Subcutaneous preadipocyte (primary cell): ENCODE data around the gene PTGER2. TPM values are rescaled to one million over a fixed set of nuclear protein-coding genes. Genes with fewer than 3 reads are reported as not detected.

Experiments
- total RNA-seq: library from RNA; depleted of rRNA; stranded (reverse); fragments of >200 nt; gene quantifications from 2 replicates; pipeline ENCODE4 v1.2.3, GENCODE V29; 2012

Gene PTGER2
- 22.1 and 23.5 TPM in 2 replicates for total RNA-seq

DNA sequence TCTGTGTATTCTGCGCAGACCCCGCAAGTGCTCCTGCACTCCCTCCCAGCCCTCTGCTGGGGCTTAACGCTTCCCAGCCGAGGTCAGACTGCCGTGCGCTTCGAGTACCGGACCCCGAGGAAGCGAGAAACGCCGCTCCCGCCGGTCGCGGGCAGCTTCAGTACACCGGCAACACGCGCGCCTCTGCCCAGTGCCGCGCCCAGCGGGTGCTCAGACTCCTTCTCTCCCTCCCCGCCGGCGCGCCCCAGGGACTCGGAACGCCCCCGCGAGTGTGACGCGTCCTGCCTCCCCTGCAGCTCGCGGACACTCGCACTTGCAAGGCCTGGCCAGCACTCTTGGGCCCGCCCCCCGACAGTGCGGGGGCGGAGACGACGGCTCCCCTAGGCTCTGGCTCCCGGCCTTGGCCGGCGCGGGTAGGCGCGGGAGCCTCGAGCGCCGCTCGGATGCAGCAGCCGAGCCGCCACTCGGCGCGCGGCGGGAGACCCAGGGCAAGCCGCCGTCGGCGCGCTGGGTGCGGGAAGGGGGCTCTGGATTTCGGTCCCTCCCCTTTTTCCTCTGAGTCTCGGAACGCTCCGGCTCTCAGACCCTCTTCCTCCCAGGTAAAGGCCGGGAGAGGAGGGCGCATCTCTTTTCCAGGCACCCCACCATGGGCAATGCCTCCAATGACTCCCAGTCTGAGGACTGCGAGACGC is at the start of gene PTGER2:
TSS of gene PTGER2 (plus strand) at position 410 of the 692 bp plus-strand sequence. CDS start at position 647, 237 bp downstream.

DNA sequence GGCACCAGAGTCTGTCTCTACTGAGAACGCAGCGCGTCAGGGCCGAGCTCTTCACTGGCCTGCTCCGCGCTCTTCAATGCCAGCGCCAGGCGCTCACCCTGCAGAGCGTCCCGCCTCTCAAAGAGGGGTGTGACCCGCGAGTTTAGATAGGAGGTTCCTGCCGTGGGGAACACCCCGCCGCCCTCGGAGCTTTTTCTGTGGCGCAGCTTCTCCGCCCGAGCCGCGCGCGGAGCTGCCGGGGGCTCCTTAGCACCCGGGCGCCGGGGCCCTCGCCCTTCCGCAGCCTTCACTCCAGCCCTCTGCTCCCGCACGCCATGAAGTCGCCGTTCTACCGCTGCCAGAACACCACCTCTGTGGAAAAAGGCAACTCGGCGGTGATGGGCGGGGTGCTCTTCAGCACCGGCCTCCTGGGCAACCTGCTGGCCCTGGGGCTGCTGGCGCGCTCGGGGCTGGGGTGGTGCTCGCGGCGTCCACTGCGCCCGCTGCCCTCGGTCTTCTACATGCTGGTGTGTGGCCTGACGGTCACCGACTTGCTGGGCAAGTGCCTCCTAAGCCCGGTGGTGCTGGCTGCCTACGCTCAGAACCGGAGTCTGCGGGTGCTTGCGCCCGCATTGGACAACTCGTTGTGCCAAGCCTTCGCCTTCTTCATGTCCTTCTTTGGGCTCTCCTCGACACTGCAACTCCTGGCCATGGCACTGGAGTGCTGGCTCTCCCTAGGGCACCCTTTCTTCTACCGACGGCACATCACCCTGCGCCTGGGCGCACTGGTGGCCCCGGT is 46.4 kb upstream of the PTGER2 start, which contains the start of gene PTGDR:
TSS of gene PTGDR (plus strand) at position 198 of the 778 bp plus-strand sequence. CDS start at position 315, 117 bp downstream.

Other genes starting within 250 kb of the PTGER2 start
- gene NID2, start 245.3 kb upstream of the PTGER2 start, total RNA-seq: 61.7 and 104 TPM in 2 replicates
- under 0.01 and 0.20 TPM in 2 replicates for gene PTGDR, start 46.6 kb upstream of the PTGER2 start, total RNA-seq
- 3.9 and 4.0 TPM in 2 replicates for gene TXNDC16, start 238.2 kb downstream of the PTGER2 start, total RNA-seq
- gene GPR137C, start 238.5 kb downstream of the PTGER2 start, total RNA-seq: under 0.01 and 0.59 TPM in 2 replicates